Forelimb muscle (tissue), 1 donor: ENCODE results near the gene CD79B. TPM values are rescaled to one million over a fixed set of nuclear protein-coding genes. Genes with fewer than 3 reads are reported as not detected.

ENCODE experiments used
- DNase-seq: peaks from one replicate; pipeline ENCODE4 v3.0.0-alpha.2; 2013; ENCODE audit warnings: low read depth
- polyA plus RNA-seq: library from polyadenylated mRNA; unstranded; fragments of 120-200 nt; gene quantifications from one replicate; pipeline ENCODE4 v1.2.1, GENCODE V29; 2013; ENCODE audit not compliant: insufficient read length

Gene CD79B
- polyA plus RNA-seq, 1 donor = 2.3 TPM

GRCh38 chr17:63954402-63955063 lies 22.4 kb upstream of the CD79B start:
- no peak for DNase-seq

GRCh38 chr17:63950940-63951907 lies 19.1 kb upstream of the CD79B start:
- DNase-seq = no peak

DNA sequence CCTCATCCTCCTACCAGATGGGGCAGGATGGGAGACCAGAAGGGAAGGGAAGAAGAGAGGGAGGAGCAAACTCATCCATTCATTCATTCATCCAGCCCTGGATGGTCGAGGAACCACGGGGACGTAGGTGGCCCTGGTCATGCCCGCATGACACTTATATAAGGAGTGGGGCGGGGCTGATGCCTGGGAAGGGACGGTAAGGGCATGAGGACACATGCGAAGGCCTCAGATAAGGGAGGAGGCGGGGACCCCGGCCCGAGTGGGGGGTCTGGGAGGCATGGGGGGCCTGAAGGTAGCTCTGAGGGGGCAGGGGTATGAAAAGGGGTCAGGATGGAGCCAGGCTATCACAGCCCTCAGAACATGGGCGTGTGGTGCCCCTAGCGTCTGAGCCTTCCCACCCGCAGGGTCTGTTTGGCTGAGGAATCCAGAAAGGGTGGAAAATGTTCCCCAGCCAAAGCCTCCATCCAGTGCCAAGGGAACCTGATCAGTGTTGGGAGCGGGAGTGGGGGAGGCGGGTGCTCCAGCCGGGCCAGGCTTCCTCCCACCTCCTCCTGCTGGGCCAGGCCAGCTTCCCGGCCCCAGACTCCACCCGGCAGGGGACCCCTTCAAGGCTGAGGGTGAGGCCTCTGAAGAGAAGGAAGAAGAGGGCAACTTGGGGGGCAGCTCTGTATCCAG lies 17.6 kb upstream of the CD79B start:
- DNase-seq = no peak

GRCh38 chr17:63948521-63948920 lies 16.4 kb upstream of the CD79B start:
- DNase-seq = no peak

- DNase-seq = no peak
Observed at GRCh38 chr17:63947711-63948330, 15.7 kb upstream of the CD79B start.

DNA sequence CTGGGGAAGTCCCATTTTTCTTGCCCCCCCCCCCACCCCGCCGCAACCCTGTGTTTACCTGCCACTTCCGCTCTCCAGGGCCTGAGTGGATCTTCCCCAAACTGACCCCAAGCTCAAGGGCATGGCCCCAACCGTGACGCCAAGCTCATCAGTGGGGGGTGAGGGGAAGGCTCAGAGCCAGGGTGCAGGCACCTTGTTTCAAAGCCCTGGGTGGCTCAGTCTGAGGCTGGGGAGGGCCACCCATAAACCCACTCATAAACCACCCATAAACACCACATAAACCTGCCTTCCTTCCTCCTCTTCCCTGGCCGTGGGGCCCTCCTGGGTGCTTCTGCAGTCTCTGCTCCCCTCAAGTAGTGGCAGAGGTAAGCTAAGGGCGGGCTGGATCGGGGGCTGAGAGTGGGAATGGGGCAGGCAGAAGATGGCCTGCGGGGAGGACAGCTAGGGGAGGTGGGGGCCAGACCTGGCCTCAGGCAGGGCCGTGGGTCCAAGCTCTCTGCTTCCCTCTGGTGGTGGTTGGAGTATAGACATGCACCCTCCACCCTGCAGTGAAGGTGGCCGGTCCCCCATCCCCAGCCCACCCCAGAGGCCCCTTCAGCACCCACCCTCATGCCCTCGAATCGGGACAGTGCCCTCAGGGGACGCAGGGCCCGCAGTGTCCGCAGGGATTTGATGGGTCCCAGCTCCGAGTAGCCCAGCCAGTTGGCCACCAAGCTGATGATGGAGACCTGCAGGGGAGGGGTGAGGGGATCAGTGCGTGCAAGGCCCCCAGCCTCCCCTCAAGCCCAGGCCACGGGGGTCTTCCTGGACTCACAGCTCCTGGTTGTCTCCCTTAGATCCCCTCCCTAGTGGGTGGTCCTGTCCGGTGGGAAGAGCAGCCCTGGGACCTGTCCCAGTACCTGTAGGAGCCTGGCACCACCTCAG lies 14.6 kb upstream of the CD79B start:
- DNase-seq = no peak

GRCh38 chr17:63945784-63946439 lies 13.8 kb upstream of the CD79B start:
- no peak for DNase-seq

GRCh38 chr17:63944736-63945499 lies 12.8 kb upstream of the CD79B start:
- DNase-seq = no peak

GRCh38 chr17:63943745-63944144 lies 11.6 kb upstream of the CD79B start:
- no peak for DNase-seq

- DNase-seq = no peak
Observed at GRCh38 chr17:63942309-63942985, 10.3 kb upstream of the CD79B start.

- DNase-seq = no peak
Observed at GRCh38 chr17:63941751-63942150, 9.6 kb upstream of the CD79B start.

- DNase-seq = no peak
Observed at GRCh38 chr17:63941162-63941561, 9.0 kb upstream of the CD79B start.

GRCh38 chr17:63940584-63940983 lies 8.5 kb upstream of the CD79B start:
- no peak for DNase-seq

- no peak for DNase-seq
Observed at GRCh38 chr17:63939884-63940283, 7.8 kb upstream of the CD79B start.

GRCh38 chr17:63939401-63939800 lies 7.3 kb upstream of the CD79B start:
- no peak for DNase-seq

DNA sequence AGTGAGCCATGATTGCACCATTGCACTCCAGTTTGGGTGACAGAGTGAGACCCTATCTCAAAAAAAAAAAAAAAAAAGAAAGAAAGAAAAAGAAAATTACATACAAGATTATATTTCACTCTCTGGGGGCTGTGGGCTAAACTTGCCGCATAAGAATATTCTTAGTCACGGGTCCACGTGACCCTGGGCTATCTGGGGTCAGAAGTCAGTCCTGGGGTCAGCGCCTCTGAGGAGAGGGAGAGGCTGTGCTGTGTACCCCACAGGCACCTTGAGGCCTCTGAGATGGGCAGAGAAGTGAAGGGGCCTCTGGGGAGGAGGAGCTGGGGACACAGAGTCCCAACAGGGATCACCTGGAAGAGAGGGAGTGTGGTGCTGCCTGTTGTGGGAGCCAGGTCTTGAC lies 5.8 kb upstream of the CD79B start:
- no peak for DNase-seq

DNA sequence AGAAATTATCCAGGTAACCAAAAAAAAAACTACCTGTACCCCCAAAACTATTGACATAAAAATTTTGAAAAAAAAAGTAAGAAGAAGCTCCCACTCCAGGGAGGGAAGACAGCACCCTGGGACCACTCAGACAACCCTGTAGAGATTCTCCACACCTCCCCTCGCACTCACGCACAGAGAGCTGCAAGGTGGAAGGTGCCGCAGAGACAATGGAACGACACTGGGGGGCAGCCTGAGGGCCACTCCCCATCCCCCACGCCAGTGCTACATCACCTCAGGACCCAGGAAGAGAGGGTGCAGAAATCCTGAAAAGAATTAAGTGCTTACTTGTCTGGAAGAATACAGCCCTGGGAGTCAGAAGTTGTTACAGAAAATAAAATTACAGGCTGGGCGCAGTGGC lies 5.2 kb upstream of the CD79B start:
- no peak for DNase-seq

GRCh38 chr17:63934183-63935112 lies 2.3 kb upstream of the CD79B start:
- no peak for DNase-seq
